H1 (cell line): ENCODE measurements around the gene CENPX. TPM values are rescaled to one million over a fixed set of nuclear protein-coding genes. Genes with fewer than 3 reads are reported as not detected.

ENCODE experiments used
- NANOG ChIP-seq: IDR thresholded peaks from 2 replicates; pipeline ENCODE4 v1.6.1; 2011; ENCODE audit warnings: low read length, low read depth, mild to moderate bottlenecking, inconsistent platforms; ENCODE audit not compliant: insufficient read depth, poor library complexity, severe bottlenecking
- POLR2A ChIP-seq, 2 experiments: IDR thresholded peaks; 1 replicate in 1 of 2; 2 replicates in 1 of 2; pipeline ENCODE4 v1.6.1; 2011; ENCODE audit warnings: low read depth in 2 of 2, low read length in 2 of 2, mild to moderate bottlenecking in 2 of 2; ENCODE audit errors: control extremely low read depth in 1 of 2
- RBBP5 ChIP-seq: IDR thresholded peaks from 2 replicates; pipeline ENCODE4 v1.7.1; 2012; ENCODE audit warnings: low read depth, mild to moderate bottlenecking, inconsistent platforms, low read length, moderate library complexity, borderline replicate concordance
- SP1 ChIP-seq: IDR thresholded peaks from 2 replicates; pipeline ENCODE4 v1.6.1; 2011; ENCODE audit warnings: low read depth, low read length
- SP2 ChIP-seq: IDR thresholded peaks from 2 replicates; pipeline ENCODE4 v1.6.1; 2012; ENCODE audit warnings: mild to moderate bottlenecking, low read length, inconsistent platforms
- polyA plus RNA-seq, 7 experiments: library from polyadenylated mRNA; depleted of rRNA in 3 of 7; stranded (reverse) in 5 of 7; unstranded in 2 of 7; fragments of >200 nt in 5 of 7; fragments of 200-250 nt in 2 of 7; gene quantifications; 1 replicate in 5 of 7; 2 replicates in 1 of 7; 4 replicates in 1 of 7; pipeline versions ENCODE4 v1.2.1 to v1.2.3, GENCODE V29; 2011 to 2013; ENCODE audit warnings: missing spikeins in 2 of 7, mixed read lengths in 2 of 7
- total RNA-seq: library from RNA; stranded (reverse); fragmentation: NEBNext Ultra II Directional; extraction: Animal tissue kit (Norgen Biotek cat#: 25700); gene quantifications from 2 replicates; pipeline ENCODE4 v1.2.1, GENCODE V29; 2021

CENPX gene
- total and polyA plus RNA-seq, 2 of the 8 experiments (the other 6 are each of a cell fraction or from before 2014, with no cell fraction given) = 116 to 122 TPM

DNA sequence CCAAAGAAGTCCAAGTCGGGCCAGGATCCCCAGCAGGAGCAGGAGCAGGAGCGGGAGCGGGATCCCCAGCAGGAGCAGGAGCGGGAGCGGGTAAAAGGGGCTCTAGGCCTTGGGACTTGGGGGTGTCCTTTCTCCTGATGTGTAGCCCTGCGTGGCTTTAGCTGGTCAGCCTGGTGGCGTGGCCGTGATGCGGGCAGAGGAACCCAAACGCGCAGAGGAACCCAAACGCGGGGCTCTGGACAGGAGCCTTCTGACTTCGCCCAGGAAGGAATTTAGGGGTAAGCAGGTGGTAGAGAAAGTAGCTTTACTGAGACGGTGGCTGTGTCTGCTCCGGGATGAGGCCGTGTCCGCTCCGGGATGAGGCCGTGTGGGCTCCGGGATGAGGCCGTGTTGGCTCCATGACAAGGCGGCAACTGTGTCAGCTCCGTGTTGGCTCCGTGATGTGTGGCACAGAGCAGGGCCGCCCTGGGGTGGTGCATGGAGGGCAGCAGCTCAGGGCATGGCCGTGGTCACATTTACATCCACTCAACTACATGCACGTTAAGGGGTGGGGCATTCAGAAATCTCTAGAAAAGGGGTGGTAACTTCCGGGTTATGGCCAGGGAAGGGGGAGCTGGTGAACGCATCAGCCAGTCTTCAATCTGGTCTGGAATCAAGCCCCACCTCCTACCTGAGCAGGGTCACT is 25.8 kb downstream of the CENPX start (continued):
- TF ChIP-seq SP1 (no peak), POLR2A (IDR thresholded peaks at IDR 0.05; ENCODE audit: control extremely low read depth in 1 of 2, low read depth in 2 of 2, low read length in 2 of 2) (no peak), RBBP5 (no peak), NANOG (no peak), SP2 (no peak)
